Sigmoid colon (tissue), 7 donors: Measurements from ENCODE around the gene UBE2S. TPM values are rescaled to one million over a fixed set of nuclear protein-coding genes. Genes with fewer than 3 reads are reported as not detected.

Experiments
- DNase-seq: peaks from one replicate; pipeline ENCODE4 v3.0.0-alpha.2; 2019
- H3K27ac ChIP-seq, 4 donors: fragments of 200-600 bp; sonication (generic); one replicate each; pipeline ENCODE4 v1.5.1; 2016 to 2019; ENCODE audit warnings: mild to moderate bottlenecking in 1 of 4
- H3K27me3 ChIP-seq, 3 donors: fragments of 200-600 bp; sonication (generic); one replicate each; pipeline ENCODE4 v1.5.1; 2019; ENCODE audit warnings: mild to moderate bottlenecking in 1 of 3
- H3K36me3 ChIP-seq, 4 donors: fragments of 200-600 bp; sonication (generic); one replicate each; pipeline ENCODE4 v1.5.1; 2016 to 2019
- H3K4me1 ChIP-seq, 4 donors: fragments of 200-600 bp; sonication (generic); one replicate each; pipeline ENCODE4 v1.5.1; 2017 to 2019
- H3K4me3 ChIP-seq, 4 donors: fragments of 200-600 bp; sonication (generic); one replicate each; pipeline ENCODE4 v1.5.1; 2017 to 2019; ENCODE audit warnings: mild to moderate bottlenecking in 2 of 4, moderate library complexity in 1 of 4
- H3K9me3 ChIP-seq, 4 donors: fragments of 200-600 bp in 3 of 4; sonication (generic) in 3 of 4; one replicate each; pipeline versions ENCODE4 v1.5.1 to v1.6.1; 2013 to 2019
- EP300 ChIP-seq, 4 donors: sonication (generic); formaldehyde crosslinking; IDR thresholded peaks; one replicate each; pipeline ENCODE4 v1.6.1; 2017; ENCODE audit warnings: antibody characterized with exemption in 4 of 4
- POLR2A ChIP-seq, 2 donors: fragments of 450-650 bp; IDR thresholded peaks; one replicate each; pipeline ENCODE4 v1.6.1; 2016; ENCODE audit warnings: antibody characterized with exemption in 2 of 2, mild to moderate bottlenecking in 2 of 2, moderate library complexity in 2 of 2
- POLR2AphosphoS5 ChIP-seq, 4 donors: sonication (generic); formaldehyde crosslinking; IDR thresholded peaks; one replicate each; pipeline ENCODE4 v1.6.1; 2017; ENCODE audit warnings: antibody characterized with exemption in 4 of 4
- WGBS, 2 donors: extraction: QIAGEN DNeasy Blood & Tissue Kit; methylation state at CpG; one replicate each; pipeline ENCODE4 v1.1.7; 2013; 5-methylcytosine and 5-hydroxymethylcytosine counted together
- intact Hi-C: fragments of 100-400 bp; cut with DNase I; formaldehyde crosslinking; loops from one replicate; pipeline ENCODE4 v1.15.1; 2023
- polyA plus RNA-seq, 3 donors: library from polyadenylated mRNA; stranded (reverse); fragments of 200-250 nt; gene quantifications; one replicate each; pipeline ENCODE4 v1.2.3, GENCODE V29; 2013
- total RNA-seq, 4 donors: library from RNA; depleted of rRNA; stranded (reverse); fragments of >200 nt; gene quantifications; one replicate each; pipeline ENCODE4 v1.1.0, GENCODE V29; 2016
- TF ChIP-seq, protein P1 (sequence below), 4 experiments: fragments of 450-650 bp in 3 of 4; fragments of 200-600 bp in 1 of 4; IDR thresholded peaks; one replicate each; pipeline ENCODE4 v1.5.1; 2016 to 2019; ENCODE audit warnings: antibody characterized with exemption in 4 of 4, mild to moderate bottlenecking in 3 of 4, moderate library complexity in 2 of 4
- donor health status: healthy with polysubstance abuse.
- donor health status: Bipolar disorder and iron deficiency.
- donor health status: healthy.

Gene UBE2S
- total and polyA plus RNA-seq, 7 donors = 6.6 to 32.6 (median 16.2) TPM

DNA sequence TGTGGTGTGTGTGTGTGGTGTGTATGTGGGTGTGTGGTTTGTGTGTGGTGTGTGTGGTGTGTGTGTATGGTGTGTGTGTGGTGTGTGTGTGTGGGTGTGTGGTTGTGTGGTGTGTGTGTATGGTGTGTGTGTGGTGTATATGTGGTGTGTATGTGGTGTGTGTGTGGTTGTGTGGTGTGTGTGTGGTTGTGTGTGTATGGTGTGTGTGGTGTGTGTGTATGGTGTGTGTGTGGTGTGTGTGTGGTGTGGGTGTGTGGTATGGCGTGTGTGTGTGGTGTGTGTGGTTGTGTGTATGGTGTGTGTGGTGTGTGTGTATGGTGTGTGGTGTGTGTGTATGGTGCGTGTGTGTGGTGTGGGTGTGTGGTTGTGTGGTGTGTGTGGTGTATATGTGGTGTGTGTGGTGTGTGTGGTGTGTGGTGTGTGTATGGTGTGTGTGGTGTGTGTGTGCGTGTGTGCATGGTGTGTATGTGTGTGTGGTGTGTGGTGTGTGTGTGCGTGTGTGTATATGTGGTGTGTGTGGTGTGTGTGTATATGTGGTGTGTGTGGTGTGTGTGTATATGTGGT, 26.9 kb upstream of the UBE2S start:
- H3K4me3 ChIP-seq = no peak overlapping the region
- intact Hi-C loops = no loop called here

DNA sequence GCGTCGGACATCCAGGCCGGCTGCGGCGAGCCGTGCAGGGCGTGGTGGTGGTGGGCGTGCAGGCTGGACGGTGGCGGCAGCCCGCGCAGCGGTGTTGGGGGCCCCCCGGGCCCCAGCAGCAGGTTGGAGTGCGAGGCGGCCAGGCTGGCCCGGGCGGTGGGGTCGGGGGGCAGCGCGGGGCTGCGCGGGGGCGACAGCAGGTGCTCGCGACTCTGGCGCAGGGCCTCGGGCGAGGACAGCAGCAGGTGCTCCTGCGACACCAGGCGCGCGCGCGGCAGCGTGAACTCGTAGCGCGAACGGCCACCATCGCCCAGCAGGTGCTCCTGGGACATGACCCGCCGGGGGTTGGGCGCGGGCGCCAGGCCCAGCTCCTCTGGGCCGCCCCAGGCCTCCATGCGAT, 25.7 kb upstream of the UBE2S start:
- Histone ChIP-seq H3K36me3 (no peaks in the 10 kb centered on the region), H3K4me3 (no peak overlapping the region), H3K9me3 (no peaks in the 10 kb centered on the region), H3K4me1 (no peaks in the 10 kb centered on the region), H3K27ac (no peak overlapping the region), H3K27me3 (peaks cover 43 to 89% (median 67%) of the 10 kb centered on the region in 3 donors)
- intact Hi-C loops = no loop called here
- no peak for DNase-seq
- 13 to 17% methylated on average over 48 of the region's 48 CpGs for WGBS, 2 donors
- TF ChIP-seq, protein P1, sequence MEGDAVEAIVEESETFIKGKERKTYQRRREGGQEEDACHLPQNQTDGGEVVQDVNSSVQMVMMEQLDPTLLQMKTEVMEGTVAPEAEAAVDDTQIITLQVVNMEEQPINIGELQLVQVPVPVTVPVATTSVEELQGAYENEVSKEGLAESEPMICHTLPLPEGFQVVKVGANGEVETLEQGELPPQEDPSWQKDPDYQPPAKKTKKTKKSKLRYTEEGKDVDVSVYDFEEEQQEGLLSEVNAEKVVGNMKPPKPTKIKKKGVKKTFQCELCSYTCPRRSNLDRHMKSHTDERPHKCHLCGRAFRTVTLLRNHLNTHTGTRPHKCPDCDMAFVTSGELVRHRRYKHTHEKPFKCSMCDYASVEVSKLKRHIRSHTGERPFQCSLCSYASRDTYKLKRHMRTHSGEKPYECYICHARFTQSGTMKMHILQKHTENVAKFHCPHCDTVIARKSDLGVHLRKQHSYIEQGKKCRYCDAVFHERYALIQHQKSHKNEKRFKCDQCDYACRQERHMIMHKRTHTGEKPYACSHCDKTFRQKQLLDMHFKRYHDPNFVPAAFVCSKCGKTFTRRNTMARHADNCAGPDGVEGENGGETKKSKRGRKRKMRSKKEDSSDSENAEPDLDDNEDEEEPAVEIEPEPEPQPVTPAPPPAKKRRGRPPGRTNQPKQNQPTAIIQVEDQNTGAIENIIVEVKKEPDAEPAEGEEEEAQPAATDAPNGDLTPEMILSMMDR (IDR thresholded peaks at IDR 0.05) = no peak
- TF ChIP-seq POLR2AphosphoS5 (IDR thresholded peaks at IDR 0.05) (no peak), POLR2A (IDR thresholded peaks at IDR 0.05) (no peak), EP300 (IDR thresholded peaks at IDR 0.05) (no peak)

More for the DNA sequence above, 26.9 kb upstream of the UBE2S start:
- Histone ChIP-seq H3K36me3 (no peaks in the 10 kb centered on the region), H3K9me3 (no peaks in the 10 kb centered on the region), H3K4me1 (no peaks in the 10 kb centered on the region), H3K27ac (no peak overlapping the region), H3K27me3 (peaks cover 49 to 89% (median 67%) of the 10 kb centered on the region in 3 donors)
- WGBS, 2 donors = 71 to 90% methylated on average over 4 of the region's 4 CpGs
- DNase-seq = no peak
- TF ChIP-seq EP300 (IDR thresholded peaks at IDR 0.05) (no peak), POLR2AphosphoS5 (IDR thresholded peaks at IDR 0.05) (no peak), POLR2A (IDR thresholded peaks at IDR 0.05) (no peak)
- TF ChIP-seq, protein P1 (IDR thresholded peaks at IDR 0.05) = no peak

DNA sequence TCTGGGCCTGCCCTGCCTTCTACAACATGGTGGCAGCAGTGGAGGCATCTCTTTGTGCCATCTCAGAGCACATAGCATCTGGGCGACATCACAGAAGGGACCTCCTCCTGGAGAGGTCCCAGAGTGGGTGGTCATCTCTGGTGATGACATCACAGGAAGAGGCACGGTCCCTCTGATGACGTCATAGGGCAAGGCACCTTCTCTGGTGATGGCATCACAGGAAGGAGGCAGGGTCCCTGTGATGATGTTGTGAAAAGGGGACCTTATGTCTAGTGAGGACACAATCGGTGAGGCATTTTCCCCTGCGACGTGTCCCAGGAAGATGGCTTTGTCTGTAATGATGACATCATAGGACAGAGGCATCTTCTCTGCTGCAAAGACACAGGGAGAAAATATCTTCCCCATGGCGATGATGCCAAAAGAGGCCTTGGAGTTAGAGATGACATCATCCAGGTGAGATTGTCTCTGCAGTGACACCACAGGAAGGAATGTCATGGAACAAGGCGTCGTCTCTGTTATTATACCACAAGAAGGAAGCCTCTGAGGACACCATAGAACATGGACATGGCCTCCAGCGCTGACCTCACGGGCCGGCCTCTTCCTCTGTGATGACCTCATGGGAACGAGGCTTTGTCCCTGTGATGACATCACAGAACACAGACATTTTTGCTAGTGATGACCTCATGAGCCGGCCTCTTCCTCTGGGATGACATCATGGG, 24.8 kb upstream of the UBE2S start:
- Histone ChIP-seq H3K9me3 (no peaks in the 10 kb centered on the region), H3K4me1 (no peaks in the 10 kb centered on the region), H3K27me3 (peaks cover 34 to 87% (median 64%) of the 10 kb centered on the region in 3 donors), H3K27ac (no peak overlapping the region), H3K36me3 (no peaks in the 10 kb centered on the region), H3K4me3 (no peak overlapping the region)
- no peak for DNase-seq
- 87 to 89% methylated on average over 14 of the region's 14 CpGs for WGBS, 2 donors
- intact Hi-C loops = no loop called here
- no peak for TF ChIP-seq EP300 (IDR thresholded peaks at IDR 0.05)
- no peak for TF ChIP-seq POLR2A (IDR thresholded peaks at IDR 0.05)

DNA sequence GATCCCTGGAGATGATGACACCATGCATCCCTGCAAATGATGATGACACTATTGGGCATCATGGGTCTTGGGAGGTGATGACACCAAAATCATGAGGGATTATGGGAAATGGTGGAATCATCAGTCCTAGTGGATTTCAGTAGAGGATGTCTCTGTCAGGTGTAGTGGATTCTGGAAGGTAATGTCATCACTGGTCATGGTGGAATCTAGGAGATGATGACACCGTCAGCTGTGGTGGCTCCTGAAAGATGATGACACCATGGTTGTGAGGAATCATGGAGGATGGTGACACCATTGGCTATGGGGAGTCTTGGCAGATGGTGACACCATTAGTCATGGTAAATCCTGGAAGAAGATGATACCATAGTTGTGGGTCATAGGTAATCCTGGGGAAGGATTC, 23.6 kb upstream of the UBE2S start:
- intact Hi-C loops = no loop called here
- H3K27ac ChIP-seq = no peak overlapping the region
- no peaks in the 10 kb centered on the region for H3K36me3 ChIP-seq
- TF ChIP-seq POLR2A (IDR thresholded peaks at IDR 0.05) (no peak), EP300 (IDR thresholded peaks at IDR 0.05) (no peak), POLR2AphosphoS5 (IDR thresholded peaks at IDR 0.05) (no peak)
- TF ChIP-seq, protein P1 (IDR thresholded peaks at IDR 0.05) = no peak
- H3K9me3 ChIP-seq = no peaks in the 10 kb centered on the region
- WGBS, 2 donors = 93% methylated on average over 1 of the region's 1 CpG
- H3K4me3 ChIP-seq = no peak overlapping the region
- H3K4me1 ChIP-seq = no peaks in the 10 kb centered on the region
- no peak for DNase-seq
- H3K27me3 ChIP-seq = peaks cover 34 to 75% (median 62%) of the 10 kb centered on the region in 3 donors

DNA sequence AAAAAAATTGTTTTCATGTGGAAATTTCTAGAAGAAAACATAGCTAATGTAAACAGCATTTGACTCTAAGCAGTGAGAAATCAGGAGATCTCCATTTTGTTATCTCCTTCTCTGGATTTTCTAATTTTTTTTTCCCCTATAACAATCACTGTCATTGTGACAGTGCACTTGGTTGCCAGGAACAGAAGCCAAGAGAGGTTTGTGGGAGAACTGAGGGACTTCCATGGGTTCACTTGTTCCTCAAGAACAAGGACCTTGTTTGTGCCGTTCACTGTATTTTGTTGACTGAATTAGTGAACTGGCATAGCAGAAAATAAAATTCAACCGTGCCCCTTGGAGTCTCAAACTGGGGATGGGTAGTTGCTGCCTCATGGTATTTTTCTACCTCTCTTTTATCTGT, 18.5 kb upstream of the UBE2S start:
- WGBS, 2 donors = 52 to 79% methylated on average over 2 of the region's 2 CpGs
- no peak for TF ChIP-seq POLR2A (IDR thresholded peaks at IDR 0.05)
- TF ChIP-seq POLR2AphosphoS5 (IDR thresholded peaks at IDR 0.05) = no peak
- TF ChIP-seq EP300 (IDR thresholded peaks at IDR 0.05) = no peak
- TF ChIP-seq, protein P1 (IDR thresholded peaks at IDR 0.05) = no peak
- no peak for DNase-seq
- H3K36me3 ChIP-seq = no peaks in the 10 kb centered on the region
- H3K9me3 ChIP-seq = no peaks in the 10 kb centered on the region
- no peak overlapping the region for H3K4me3 ChIP-seq
- peaks cover 16 to 48% (median 45%) of the 10 kb centered on the region in 3 donors for H3K27me3 ChIP-seq
- intact Hi-C loops = no loop called here
- H3K27ac ChIP-seq = peak overlapping the region in 1 of 4 donors; percentile 35
- H3K4me1 ChIP-seq = no peaks in the 10 kb centered on the region
